Esophagus squamous epithelium (tissue), 4 donors: ENCODE results near the gene TLCD3A.

Experiments
- POLR2A ChIP-seq, 4 donors: fragments of 450-650 bp; IDR thresholded peaks; one replicate each; pipeline ENCODE4 v1.6.1; 2017; ENCODE audit warnings: antibody characterized with exemption in 4 of 4, mild to moderate bottlenecking in 4 of 4, moderate library complexity in 3 of 4
- TF ChIP-seq, protein P1 (sequence below), 6 experiments: fragments of 450-650 bp in 4 of 6; fragments of 200-600 bp in 2 of 6; sonication (generic) in 2 of 6; IDR thresholded peaks; one replicate each; pipeline ENCODE4 v1.5.1; 2016 to 2019; ENCODE audit warnings: antibody characterized with exemption in 6 of 6, mild to moderate bottlenecking in 4 of 6, moderate library complexity in 4 of 6

GRCh38 chr17:728911-729310, 3.5 kb upstream of the TLCD3A start:
- TF ChIP-seq, protein P1, sequence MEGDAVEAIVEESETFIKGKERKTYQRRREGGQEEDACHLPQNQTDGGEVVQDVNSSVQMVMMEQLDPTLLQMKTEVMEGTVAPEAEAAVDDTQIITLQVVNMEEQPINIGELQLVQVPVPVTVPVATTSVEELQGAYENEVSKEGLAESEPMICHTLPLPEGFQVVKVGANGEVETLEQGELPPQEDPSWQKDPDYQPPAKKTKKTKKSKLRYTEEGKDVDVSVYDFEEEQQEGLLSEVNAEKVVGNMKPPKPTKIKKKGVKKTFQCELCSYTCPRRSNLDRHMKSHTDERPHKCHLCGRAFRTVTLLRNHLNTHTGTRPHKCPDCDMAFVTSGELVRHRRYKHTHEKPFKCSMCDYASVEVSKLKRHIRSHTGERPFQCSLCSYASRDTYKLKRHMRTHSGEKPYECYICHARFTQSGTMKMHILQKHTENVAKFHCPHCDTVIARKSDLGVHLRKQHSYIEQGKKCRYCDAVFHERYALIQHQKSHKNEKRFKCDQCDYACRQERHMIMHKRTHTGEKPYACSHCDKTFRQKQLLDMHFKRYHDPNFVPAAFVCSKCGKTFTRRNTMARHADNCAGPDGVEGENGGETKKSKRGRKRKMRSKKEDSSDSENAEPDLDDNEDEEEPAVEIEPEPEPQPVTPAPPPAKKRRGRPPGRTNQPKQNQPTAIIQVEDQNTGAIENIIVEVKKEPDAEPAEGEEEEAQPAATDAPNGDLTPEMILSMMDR (IDR thresholded peaks at IDR 0.05), result no peak
- no peak for TF ChIP-seq POLR2A (IDR thresholded peaks at IDR 0.05)
